Left renal cortex interstitium (tissue), 4 donors: Measurements from ENCODE around the gene SNPH. TPM values are rescaled to one million over a fixed set of nuclear protein-coding genes. Genes with fewer than 3 reads are reported as not detected.
A peak's percentile ranks its signal among the peaks of the same experiment; 100 is the strongest.

Experiments used
- DNase-seq, 4 donors: peaks; one replicate each; pipeline ENCODE4 v3.0.0-alpha.2; 2013; ENCODE audit warnings: low read depth in 4 of 4, low spot score in 2 of 4, missing footprints in 1 of 4
- polyA plus RNA-seq, 4 donors: library from polyadenylated mRNA; unstranded; fragments of 120-200 nt; gene quantifications; one replicate each; pipeline ENCODE4 v1.2.1, GENCODE V29; 2013; ENCODE audit not compliant: insufficient read length in 4 of 4

SNPH gene
- polyA plus RNA-seq, 4 donors, result 1.9 to 4.2 (median 3.7) TPM

DNA sequence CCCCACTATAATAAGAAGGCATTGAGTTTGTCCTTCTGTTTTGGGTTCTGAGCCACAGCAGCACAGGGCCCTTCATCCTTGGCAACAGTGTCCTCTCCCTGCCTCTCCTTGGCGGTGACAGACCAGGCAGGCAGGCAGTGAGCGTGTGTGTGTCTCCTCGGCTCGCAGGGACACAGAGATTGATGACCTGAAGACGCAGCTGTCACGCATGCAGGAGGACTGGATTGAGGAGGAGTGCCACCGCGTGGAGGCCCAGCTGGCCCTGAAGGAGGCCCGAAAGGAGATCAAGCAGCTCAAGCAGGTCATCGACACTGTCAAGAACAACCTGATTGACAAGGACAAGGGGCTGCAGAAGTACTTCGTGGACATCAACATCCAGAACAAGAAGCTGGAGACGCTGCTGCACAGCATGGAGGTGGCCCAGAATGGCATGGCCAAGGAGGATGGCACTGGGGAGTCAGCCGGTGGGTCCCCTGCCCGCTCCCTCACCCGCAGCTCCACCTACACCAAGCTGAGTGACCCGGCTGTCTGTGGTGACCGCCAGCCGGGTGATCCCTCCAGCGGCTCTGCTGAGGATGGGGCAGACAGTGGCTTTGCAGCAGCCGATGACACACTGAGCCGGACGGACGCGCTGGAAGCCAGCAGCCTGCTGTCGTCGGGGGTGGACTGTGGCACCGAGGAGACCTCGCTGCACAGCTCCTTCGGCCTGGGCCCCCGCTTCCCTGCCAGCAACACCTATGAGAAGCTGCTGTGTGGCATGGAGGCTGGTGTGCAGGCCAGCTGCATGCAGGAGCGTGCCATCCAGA lies 38.8 kb downstream of the SNPH start:
- DNase-seq, result no peak

- DNase-seq, result no peak
Measured at GRCh38 chr20:1305712-1306111, 39.6 kb downstream of the SNPH start.

DNA sequence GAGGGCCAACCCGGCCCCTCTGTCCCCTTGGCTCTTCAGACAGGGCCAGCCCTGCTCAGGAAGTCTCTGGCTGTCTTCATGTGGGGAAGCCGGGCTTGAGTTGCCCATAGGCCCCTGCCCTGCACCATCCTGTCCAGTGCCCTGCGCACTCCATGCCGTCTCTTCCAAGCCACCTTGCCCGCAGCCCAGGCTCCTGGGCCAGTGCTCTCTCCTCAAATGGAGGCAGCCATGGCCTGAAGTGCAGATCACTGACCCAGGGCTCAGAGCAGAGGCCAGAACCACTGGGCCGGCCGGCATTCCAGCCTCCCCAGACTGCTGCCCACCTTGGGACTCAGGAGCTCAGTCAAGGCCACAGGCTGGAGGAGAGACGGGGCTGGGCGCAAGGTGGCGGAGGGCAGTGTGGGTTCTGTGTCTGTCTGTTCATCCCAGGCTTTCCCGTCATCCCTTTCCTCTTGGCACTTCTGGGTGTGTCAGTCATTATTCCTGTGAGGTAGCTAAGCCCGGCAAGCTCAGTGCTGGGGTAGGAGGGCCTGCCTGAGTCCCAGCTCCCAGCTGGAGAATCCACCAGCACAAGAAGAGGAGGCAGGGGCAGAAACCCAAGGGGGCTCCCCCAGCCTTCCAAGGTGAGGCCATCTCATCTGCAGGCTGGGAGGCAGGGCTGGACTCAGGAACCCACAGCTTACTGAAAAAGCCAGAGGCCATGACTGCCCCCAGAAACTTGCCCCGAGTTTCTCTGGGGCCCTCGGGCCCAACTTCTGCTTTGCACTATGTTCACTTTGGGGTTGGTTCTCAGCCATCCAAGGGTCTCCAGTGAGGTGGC lies 40.4 kb downstream of the SNPH start:
- no peak for DNase-seq

DNA sequence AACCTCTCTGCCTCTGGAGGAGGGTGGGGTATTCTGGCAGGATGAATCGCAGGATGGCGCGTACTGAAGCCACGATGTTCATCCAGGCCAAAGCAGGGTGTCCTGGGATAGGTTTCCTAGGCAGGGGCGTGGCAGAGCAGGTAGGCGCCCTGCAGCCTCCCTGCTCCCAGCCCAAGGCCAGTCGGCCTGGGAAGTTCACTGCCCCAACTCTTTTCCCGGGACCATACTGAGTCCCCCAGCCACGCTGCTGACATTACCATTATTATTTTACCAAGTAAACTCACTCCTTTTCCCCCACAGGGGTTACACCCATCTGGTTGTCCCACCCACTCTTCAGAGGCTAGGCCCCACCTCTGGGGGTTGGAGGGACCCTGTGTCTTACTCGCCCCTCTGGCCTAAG lies 41.1 kb downstream of the SNPH start:
- DNase-seq, result no peak

- no peak for DNase-seq
Measured at GRCh38 chr20:1307571-1307971, 41.5 kb downstream of the SNPH start.

DNA sequence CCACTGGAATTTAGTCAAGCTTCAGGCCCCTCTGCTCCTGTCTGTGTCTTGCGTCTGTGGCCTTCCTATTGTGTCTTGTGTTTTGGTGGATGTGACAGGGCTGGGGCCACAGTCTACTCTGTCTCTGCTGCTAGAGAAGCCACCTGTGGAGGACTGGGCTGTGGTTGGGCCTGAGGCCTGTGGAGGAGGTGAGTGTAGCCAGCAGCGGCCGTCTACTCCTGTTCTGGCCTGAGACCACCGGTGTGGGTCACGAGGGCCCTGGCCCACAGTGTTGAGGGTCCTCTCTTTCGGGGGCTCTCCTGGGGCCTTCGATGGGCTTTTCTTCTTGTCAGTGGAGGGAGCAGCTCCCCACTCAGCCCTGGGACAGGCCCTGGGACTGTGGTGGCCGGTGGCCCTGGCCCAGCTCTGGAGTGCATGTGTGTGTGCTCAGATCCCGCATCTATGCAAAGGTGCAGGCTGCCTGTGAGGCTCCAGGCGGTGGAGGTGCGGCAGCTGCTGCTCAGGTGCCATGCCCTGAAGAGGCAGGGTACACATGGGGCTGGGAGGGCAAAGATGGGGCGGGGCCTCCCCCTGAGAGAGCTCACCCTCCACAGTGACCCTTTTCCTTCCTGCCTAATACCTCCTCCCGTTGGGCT lies 42.1 kb downstream of the SNPH start:
- DNase-seq, result no peak

DNA sequence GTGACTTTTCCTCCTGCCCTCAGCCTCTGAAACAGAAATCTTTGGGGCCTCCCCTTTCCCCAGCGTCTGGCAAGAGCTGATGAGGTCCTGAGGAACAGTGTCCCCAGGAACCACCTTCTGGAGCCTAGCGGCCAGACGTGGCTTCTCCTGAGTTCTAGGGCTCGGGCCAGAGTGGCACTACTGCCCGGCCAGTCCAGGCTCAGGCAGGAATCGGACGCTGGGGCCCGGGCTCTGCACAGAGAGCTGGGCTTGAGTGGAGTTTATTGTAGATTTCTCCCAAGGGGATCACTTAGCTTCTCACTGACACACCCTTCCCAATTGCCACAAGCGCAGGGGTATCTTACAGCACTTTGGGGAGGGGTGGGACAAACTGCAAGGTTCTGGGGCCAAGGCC lies 42.6 kb downstream of the SNPH start:
- DNase-seq, result no peak

DNA sequence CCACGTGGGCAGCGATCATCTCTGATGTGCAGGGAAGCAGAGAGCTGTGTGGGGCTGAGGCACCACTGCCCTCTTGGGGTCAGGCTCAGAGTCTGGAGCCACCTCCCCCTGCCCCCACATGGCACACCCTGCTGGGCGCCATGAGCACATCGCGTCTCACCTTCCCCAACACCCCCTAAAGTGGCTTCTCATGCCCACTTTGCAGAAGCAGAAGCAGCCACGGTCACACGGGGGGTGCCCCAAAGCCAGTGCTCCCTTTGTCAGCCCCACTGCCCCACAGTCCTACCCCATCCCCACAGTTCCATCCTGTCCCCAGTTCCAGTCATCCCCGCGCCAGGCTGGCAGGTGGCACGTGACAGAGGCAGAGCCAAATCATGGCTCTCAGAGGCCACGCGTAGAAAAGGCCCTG lies 43.3 kb downstream of the SNPH start:
- DNase-seq, result no peak

GRCh38 chr20:1310071-1310470 lies 44.0 kb downstream of the SNPH start:
- DNase-seq, result no peak

DNA sequence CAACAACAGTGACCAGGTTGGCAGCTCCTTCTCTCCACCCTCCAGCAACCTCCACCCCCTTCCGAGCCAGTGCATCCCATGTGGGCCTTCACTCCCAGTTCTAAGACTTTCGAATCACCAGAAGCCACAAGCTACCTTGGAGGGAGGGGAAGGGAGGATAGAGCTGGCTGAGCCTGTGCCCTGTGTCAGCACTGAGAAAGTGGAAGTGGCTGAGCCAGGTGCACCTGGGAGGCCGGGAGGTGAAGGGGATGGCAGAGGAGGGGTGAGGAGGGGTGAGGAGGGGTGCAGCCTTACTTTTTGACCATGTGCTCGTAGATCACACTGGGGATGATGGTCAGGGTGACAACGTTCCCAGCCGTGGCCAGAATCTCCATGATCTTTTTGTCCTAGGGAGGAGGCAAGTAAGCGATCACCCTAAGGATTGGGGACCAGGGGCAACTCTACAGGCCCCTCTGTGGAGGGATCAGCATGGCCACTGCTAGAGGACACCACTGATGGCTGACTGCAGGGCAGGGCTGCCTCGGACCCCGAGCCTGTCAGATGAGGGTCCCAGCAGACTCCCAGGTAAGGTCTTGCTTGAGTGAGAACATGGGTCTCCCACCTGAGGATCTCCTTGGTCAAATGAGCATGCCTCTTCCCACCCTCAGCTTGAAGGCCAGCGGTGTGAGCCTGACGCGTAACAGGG lies 44.6 kb downstream of the SNPH start:
- DNase-seq, result no peak

DNA sequence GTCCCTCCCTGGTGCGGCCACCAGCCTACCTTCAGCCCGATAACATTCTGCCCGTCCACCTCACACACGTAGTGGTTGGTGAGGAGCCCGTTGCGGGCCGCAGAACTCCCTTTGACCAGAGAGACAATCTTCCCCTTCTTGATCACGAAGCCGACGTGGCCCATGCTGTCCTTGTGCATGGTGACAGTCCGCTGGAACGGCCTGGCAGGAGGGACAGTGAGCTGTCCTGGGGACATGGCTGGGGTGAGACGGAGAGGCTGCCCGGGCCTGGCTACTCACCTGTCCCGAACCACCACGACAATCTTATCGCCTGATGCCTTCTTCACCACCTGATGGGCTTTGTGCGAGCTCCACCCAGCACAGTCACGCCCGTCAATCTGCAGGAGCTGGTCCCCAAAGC lies 46.2 kb downstream of the SNPH start:
- no peak for DNase-seq

- no peak for DNase-seq
Measured at GRCh38 chr20:1312904-1313235, 46.8 kb downstream of the SNPH start.

GRCh38 chr20:1313236-1313964 lies 47.3 kb downstream of the SNPH start:
- peak in 3 of 4 donors; percentile 54 to 69 (median 61) for DNase-seq

DNA sequence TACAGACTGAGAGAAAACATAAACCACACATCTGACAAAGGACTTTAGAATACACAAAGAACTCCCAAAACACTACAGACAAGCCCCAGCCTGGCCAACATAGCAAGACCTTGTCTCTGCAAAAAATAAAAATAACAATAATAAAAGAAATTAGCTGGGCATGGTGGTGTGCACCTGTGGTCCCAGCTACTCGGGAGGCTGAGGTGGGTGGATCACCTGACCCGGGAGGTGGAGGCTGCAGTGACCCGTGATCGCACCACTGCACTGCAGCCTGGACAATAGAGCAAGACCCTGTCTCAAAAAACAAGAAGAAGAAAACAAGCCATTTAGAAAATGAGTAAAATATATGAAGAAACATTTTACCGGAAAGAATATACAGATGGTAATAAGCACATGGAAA lies 49.7 kb downstream of the SNPH start:
- no peak for DNase-seq

DNA sequence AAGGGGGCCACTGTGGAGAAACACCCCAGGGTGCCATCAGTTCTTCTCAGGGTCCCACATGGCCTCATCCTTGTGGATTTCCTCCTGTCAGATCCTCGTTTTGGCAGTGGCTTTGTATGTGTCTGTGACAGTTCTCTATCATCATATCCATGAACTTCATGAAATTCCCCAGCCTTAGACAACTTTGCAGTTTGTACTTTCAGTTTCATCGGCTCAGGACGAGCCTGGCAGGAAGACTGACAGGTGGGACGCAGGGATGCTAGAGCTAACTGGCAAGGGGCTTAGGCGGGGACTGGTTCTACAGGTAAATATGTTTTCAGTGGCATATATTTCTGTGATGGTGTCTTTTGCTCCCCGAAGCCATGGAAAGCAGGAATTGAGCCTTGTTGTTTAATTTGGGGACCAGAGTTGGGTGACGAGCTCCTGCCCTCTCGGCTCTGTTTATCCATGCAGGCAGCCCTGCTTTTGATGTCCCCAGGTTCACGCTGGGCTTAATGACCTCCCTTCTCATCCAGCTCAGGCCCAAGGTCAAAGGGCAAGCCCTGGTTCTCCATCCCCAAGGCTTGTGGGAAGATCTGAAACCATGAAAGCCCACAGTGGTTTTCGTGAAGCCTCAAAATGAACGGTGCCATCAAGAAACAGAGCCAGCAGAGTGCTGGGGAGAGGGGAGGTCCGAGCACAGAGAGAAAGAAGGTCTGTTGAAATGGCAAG lies 51.6 kb downstream of the SNPH start:
- DNase-seq, result no peak

DNA sequence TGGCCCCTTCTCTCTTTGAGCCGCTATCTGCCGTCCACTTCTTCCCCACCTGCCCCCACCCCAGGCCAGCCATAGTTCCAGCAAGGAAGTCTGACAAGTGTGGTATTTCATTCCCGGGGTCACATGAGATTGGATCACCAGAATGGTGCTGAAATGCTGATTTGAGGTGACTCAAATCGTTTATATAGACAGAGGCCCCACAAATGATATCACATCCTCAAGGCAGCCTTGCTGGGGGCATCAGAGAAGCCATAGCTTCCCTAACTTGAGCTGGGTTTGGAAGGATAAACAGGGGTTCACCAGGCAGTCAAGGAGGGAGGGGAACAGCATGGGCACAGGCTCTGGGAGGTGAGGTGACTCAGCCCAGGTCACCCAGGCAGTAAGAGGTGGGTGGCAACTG lies 53.0 kb downstream of the SNPH start:
- DNase-seq, result no peak

- no peak for DNase-seq
Measured at GRCh38 chr20:1319462-1319861, 53.4 kb downstream of the SNPH start.

- DNase-seq, result no peak
Measured at GRCh38 chr20:1320016-1320415, 53.9 kb downstream of the SNPH start.

- DNase-seq, result no peak
Measured at GRCh38 chr20:1320902-1321653, 55.0 kb downstream of the SNPH start.
